AG04450 (cell line): ENCODE data around the gene CDH13. TPM values are rescaled to one million over a fixed set of nuclear protein-coding genes. Genes with fewer than 3 reads are reported as not detected.

Experiments used
- CTCF ChIA-PET: fragments of 300-600, 350-600 bp; formaldehyde crosslinking; extraction: SDS; loops from one replicate; lab custom pipeline; 2022; ENCODE audit warnings: antibody characterized with exemption, inconsistent platforms; lab: Charles Lee
- POLR2A ChIA-PET: fragments of 350-600 bp; formaldehyde crosslinking; extraction: SDS; loops from one replicate; lab custom pipeline; 2021; ENCODE audit warnings: antibody characterized with exemption, inconsistent platforms; lab: Yijun Ruan, JAX
- DNase-seq: peaks from one replicate; pipeline ENCODE4 v3.0.0-alpha.2; 2011; ENCODE audit warnings: low read depth, low spot score
- H3K27ac ChIP-seq: one replicate; pipeline ENCODE4 v1.5.1; 2012; ENCODE audit warnings: low read depth, low read length, control low read depth
- H3K27me3 ChIP-seq: one replicate; pipeline ENCODE4 v1.6.0; 2012; ENCODE audit warnings: low read length; ENCODE audit not compliant: control insufficient read depth, insufficient read depth
- H3K4me3 ChIP-seq: 2 replicates; pipeline ENCODE4 v1.5.1; 2011; ENCODE audit warnings: mild to moderate bottlenecking, low read depth, low read length, control low read depth
- H3K9me3 ChIP-seq: 2 replicates; pipeline ENCODE4 v1.5.1; 2012; ENCODE audit warnings: low read length; ENCODE audit not compliant: control insufficient read depth, insufficient read depth
- polyA plus RNA-seq: library from polyadenylated mRNA; depleted of rRNA; stranded (reverse); fragments of >200 nt; gene quantifications from 2 replicates; pipeline ENCODE4 v1.2.3, GENCODE V29; 2011
- TF ChIP-seq, protein P1 (sequence below): IDR thresholded peaks from 2 replicates; pipeline ENCODE4 v1.5.1; 2011; ENCODE audit warnings: low read depth, low read length, control low read depth, inconsistent platforms

The CDH13 gene
- polyA plus RNA-seq, 1 experiment: 55.0 TPM

DNA sequence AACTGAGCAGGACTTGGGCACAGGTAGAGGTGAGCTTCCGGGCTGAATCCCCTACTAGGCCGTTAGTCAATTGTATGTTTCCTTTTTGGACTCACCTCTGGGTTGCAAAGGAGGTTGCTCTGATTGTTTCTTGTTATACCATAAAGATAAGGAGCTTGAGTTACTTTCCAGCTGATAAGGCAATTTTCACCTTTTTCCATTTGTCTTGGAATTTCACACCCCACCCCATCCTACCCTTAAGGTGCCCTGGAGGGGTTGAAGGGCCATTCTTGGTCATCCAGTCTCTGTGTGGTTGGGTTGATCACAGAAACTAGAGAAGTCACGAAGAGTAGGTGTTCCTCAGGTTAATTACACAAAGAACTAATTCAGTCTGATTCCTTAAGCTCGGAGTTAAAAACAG is 162.2 kb downstream of the CDH13 start:
- ChIA-PET CTCF (no interaction called here), POLR2A (no interaction called here)
- no peak overlapping the region for H3K27ac ChIP-seq
- no peak overlapping the region for H3K4me3 ChIP-seq
- no peaks in the 10 kb centered on the region for H3K27me3 ChIP-seq
- TF ChIP-seq, protein P1, sequence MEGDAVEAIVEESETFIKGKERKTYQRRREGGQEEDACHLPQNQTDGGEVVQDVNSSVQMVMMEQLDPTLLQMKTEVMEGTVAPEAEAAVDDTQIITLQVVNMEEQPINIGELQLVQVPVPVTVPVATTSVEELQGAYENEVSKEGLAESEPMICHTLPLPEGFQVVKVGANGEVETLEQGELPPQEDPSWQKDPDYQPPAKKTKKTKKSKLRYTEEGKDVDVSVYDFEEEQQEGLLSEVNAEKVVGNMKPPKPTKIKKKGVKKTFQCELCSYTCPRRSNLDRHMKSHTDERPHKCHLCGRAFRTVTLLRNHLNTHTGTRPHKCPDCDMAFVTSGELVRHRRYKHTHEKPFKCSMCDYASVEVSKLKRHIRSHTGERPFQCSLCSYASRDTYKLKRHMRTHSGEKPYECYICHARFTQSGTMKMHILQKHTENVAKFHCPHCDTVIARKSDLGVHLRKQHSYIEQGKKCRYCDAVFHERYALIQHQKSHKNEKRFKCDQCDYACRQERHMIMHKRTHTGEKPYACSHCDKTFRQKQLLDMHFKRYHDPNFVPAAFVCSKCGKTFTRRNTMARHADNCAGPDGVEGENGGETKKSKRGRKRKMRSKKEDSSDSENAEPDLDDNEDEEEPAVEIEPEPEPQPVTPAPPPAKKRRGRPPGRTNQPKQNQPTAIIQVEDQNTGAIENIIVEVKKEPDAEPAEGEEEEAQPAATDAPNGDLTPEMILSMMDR: no peak
- H3K9me3 ChIP-seq: no peaks in the 10 kb centered on the region
- DNase-seq: no peak

DNA sequence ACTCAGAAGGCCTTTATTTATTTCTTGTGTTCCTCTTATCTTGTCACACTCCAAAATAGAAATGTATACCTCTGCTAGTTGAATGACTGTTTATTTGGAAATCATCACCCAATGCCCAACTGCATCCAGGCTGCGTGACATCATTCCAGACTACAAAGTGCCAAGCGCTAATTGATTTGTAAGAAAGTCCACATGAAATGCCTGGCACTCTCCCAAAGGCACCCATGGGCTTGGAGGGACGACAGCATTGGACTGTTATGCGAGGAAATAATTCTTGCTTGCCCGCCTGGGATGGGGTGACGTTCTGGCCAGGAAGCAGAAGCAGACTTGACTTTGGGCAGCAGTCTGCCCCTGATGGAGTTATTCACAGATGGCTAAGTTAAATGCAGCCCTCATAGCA is 165.9 kb downstream of the CDH13 start:
- POLR2A ChIA-PET: no interaction called here
- no peak for DNase-seq
- no peaks in the 10 kb centered on the region for H3K27me3 ChIP-seq
- no peak overlapping the region for H3K27ac ChIP-seq
- no peaks in the 10 kb centered on the region for H3K9me3 ChIP-seq
- H3K4me3 ChIP-seq: no peak overlapping the region
- TF ChIP-seq, protein P1: no peak
- CTCF ChIA-PET: no interaction called here

DNA sequence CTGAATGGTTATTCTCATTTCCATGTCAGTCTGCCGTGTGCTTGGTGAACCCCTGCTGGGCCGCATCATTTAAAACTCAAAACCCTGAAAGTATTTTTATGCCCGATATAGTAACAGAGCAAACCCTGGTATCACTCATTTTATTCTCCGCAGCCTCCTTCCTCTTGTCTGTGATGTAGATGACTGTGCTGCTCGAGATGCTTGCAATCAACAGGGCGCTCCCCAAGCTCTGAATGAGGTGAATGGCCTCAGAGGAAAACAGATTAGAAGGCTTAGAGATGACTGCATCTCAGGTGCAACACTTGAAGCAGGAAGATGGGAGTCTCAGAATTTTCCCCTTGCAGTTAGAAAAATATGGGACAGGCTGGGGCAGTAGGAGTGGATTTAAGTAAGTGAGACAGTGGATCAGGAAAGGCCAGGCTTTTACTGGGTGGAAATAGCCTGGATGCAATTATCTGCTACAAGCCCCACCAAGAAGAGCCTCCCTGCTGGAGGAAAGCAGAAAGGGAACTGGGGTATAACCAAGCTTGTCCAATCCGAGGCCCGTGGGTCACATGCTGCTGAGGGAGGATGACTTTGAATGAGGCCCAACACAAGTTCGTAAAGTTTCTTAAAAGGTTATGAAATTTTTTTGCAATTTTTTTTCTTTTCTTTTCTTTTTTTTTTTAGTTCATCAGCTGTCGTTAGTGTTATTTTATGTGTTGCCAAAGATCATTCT is 166.9 kb downstream of the CDH13 start:
- Histone ChIP-seq H3K27ac (no peak overlapping the region), H3K9me3 (no peaks in the 10 kb centered on the region), H3K4me3 (no peak overlapping the region), H3K27me3 (no peaks in the 10 kb centered on the region)
- DNase-seq: no peak
- TF ChIP-seq, protein P1: no peak
- POLR2A ChIA-PET: no interaction called here
- CTCF ChIA-PET: no interaction called here

DNA sequence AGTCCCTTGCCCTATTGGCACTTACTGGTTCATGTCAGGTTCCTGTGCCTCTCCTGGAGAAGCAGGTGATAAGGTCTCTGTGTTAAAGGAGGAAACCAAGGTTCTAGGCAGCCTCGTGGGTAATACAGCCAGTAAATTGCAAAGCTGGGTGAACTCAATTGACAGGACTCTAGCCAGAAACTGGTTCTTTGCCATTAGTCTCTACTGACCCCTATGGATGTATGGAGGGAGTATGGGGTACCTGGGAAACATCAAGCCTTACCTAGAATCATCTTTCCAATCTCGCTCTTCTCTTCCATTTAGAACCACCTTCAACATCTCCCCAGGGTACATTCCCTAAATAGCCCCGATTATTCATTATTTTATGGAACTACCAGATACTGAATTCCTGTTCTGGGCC is 169.3 kb downstream of the CDH13 start:
- Histone ChIP-seq H3K4me3 (no peak overlapping the region), H3K27me3 (no peaks in the 10 kb centered on the region), H3K27ac (no peak overlapping the region), H3K9me3 (no peaks in the 10 kb centered on the region)
- TF ChIP-seq, protein P1: no peak
- no peak for DNase-seq
- ChIA-PET CTCF (no interaction called here), POLR2A (no interaction called here)

DNA sequence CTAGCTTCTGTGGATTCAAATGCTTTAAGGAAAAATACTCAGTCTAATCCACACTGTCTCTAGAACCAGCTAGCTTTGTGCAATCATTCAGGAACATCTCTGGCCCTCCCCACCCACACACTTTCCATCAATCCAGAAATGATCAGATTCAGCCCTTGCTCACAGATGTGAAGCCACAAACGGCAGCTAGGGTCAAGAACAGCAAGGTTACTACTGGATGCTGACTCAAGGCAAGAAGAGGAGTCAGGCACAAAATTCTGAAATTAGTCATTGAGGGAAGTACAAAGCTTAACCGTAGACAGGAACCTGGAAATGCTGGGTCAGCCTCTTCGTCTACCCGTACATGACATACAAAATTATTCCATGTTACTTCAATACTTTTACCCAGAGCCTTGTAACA is 174.6 kb downstream of the CDH13 start:
- Histone ChIP-seq H3K9me3 (no peaks in the 10 kb centered on the region), H3K4me3 (no peak overlapping the region), H3K27me3 (no peaks in the 10 kb centered on the region), H3K27ac (no peak overlapping the region)
- TF ChIP-seq, protein P1: no peak
- no peak for DNase-seq
- ChIA-PET POLR2A (no interaction called here), CTCF (no interaction called here)
